Fibroblast of lung (primary cell): Measurements from ENCODE around the gene CACTIN. TPM values are rescaled to one million over a fixed set of nuclear protein-coding genes. Genes with fewer than 3 reads are reported as not detected.

Source experiments
- DNase-seq, 2 donors: peaks; one replicate each; pipeline versions ENCODE4 v3.0.0 to v3.0.0-alpha.2; 2010; ENCODE audit warnings: low read depth in 2 of 2
- H2AFZ ChIP-seq: 2 replicates; pipeline ENCODE4 v1.5.1; 2012; ENCODE audit warnings: low read length, control low read depth, inconsistent platforms
- H3K27ac ChIP-seq: 2 replicates; pipeline ENCODE4 v1.5.1; 2011; ENCODE audit warnings: low read length, control low read depth; ENCODE audit not compliant: insufficient read depth
- H3K27me3 ChIP-seq: 2 replicates; pipeline ENCODE4 v1.5.1; 2011; ENCODE audit warnings: mild to moderate bottlenecking, low read length; ENCODE audit not compliant: control insufficient read depth, insufficient read depth
- H3K36me3 ChIP-seq: 2 replicates; pipeline ENCODE4 v1.5.1; 2011; ENCODE audit warnings: low read length; ENCODE audit not compliant: control insufficient read depth, insufficient read depth
- H3K4me1 ChIP-seq: 2 replicates; pipeline ENCODE4 v1.5.1; 2011; ENCODE audit warnings: low read length; ENCODE audit not compliant: control insufficient read depth, insufficient read depth; ENCODE audit errors: extremely low read depth
- H3K4me2 ChIP-seq: 2 replicates; pipeline ENCODE4 v1.5.1; 2011; ENCODE audit warnings: low read length, control low read depth; ENCODE audit not compliant: insufficient read depth; ENCODE audit errors: extremely low read depth
- H3K4me3 ChIP-seq, 4 experiments: fragments of 200-600 bp in 1 of 4; sonication (generic) in 1 of 4; replicated peaks in 1 of 4; 2 replicates each; pipeline ENCODE4 v1.5.1; 2011 to 2016; ENCODE audit warnings: low read length in 4 of 4, low read depth in 3 of 4, mild to moderate bottlenecking in 3 of 4, control low read depth in 2 of 4, inconsistent platforms in 1 of 4, mixed read lengths in 1 of 4; ENCODE audit not compliant: insufficient read depth in 1 of 4; ENCODE audit errors: control extremely low read depth in 1 of 4
- H3K79me2 ChIP-seq: 2 replicates; pipeline ENCODE4 v1.5.1; 2012; ENCODE audit warnings: mild to moderate bottlenecking, low read length, inconsistent platforms; ENCODE audit not compliant: control insufficient read depth, insufficient read depth
- H3K9ac ChIP-seq: 2 replicates; pipeline ENCODE4 v1.5.1; 2011; ENCODE audit warnings: mild to moderate bottlenecking, low read length, control low read depth; ENCODE audit not compliant: insufficient read depth
- H3K9me3 ChIP-seq: 2 replicates; pipeline ENCODE4 v1.5.1; 2012; ENCODE audit warnings: low read depth, low read length; ENCODE audit not compliant: control insufficient read depth, insufficient read depth
- H4K20me1 ChIP-seq: 2 replicates; pipeline ENCODE4 v1.5.1; 2011; ENCODE audit warnings: low read length; ENCODE audit not compliant: control insufficient read depth, insufficient read depth; ENCODE audit errors: extremely low read depth
- EZH2 ChIP-seq: IDR thresholded peaks from 2 replicates; pipeline ENCODE4 v1.5.1; 2012; ENCODE audit warnings: low read length, control low read depth, mild to moderate bottlenecking; ENCODE audit errors: missing control alignments
- polyA plus RNA-seq, 2 donors: library from polyadenylated mRNA; depleted of rRNA in 1 of 2; stranded (reverse) in 1 of 2; unstranded in 1 of 2; fragments of >200 nt; gene quantifications; 2 replicates each; pipeline ENCODE4 v1.2.1, GENCODE V29; 2011 to 2012; ENCODE audit warnings: missing spikeins in 1 of 2
- total RNA-seq: library from RNA; depleted of rRNA; stranded (reverse); fragments of >200 nt; gene quantifications from 2 replicates; pipeline ENCODE4 v1.2.1, GENCODE V29; 2014
- TF ChIP-seq, protein P1 (sequence below), 2 donors: IDR thresholded peaks in 1 of 2; conservative IDR thresholded peaks in 1 of 2; 1 replicate in 1 of 2; 2 replicates in 1 of 2; pipeline ENCODE4 v1.5.1; 2011 to 2012; ENCODE audit warnings: low read length in 2 of 2, control low read depth in 1 of 2, inconsistent platforms in 1 of 2, low read depth in 1 of 2, mild to moderate bottlenecking in 1 of 2

CACTIN gene
- total and polyA plus RNA-seq, 2 donors (not counting 1 experiment from before 2014, with no cell fraction given) = 6.7 to 19.7 TPM

DNA sequence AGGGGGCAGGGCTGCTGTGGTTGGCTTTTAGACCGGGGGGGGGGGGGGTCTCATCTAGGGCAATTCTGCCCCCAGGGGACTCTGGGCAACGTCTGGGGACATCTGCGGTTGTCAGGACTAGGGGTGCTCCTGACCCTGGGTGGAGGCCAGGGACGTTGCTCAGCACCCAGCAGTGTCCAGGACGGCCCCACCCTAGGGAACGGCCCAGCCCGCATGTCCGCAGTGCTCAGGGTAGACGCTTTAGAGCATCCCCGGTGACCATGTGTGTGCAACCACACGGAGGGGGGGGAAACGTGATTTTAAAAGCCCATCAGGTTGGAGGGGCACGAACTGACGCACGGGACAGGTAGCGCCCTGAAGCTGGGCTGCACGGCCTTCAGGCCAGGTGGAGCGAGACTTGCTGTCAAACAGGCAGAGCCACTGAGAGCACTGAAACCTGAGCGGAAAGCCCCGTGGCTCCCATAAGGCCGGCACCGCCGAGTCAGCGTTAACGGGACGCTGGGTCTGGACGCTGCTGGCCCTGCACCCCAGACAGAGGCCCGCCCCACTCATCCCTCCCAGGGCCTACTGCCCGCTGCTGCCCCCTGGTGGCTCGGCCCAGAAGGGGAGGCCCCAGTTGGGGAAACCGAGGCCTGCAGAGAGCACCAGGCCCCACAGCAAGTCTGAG lies 8.3 kb downstream of the CACTIN start:
- peaks cover 13% of the 10 kb centered on the region for H3K36me3 ChIP-seq

DNA sequence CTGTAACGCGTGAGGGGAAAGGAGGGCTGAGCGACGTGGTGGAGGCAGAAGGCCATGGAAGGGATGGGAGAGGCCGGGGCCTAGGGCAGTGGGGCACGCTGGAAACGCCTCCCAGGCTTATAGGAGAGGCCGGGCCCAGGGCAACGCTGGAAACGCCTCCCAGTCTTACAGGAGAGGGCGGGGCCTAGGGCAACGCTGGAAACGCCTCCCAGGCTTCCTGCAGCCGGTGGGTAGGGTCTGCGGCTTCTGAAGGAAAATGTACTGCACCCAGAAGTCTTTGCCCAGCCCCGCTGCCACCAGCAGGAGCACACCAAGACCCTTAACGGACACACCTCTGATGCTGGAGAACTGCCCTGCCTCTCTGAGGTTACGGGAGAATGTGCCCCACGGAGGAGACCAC lies 9.1 kb downstream of the CACTIN start:
- Histone ChIP-seq H3K4me1 (no peaks in the 10 kb centered on the region), H3K79me2 (no peaks in the 10 kb centered on the region), H3K4me3 (no peak overlapping the region), H3K9ac (no peak overlapping the region), H3K36me3 (peaks cover 15% of the 10 kb centered on the region), H2AFZ (no peak overlapping the region), H3K27ac (no peak overlapping the region), H3K9me3 (no peaks in the 10 kb centered on the region), H3K27me3 (no peaks in the 10 kb centered on the region), H3K4me2 (no peak overlapping the region), H4K20me1 (no peaks in the 10 kb centered on the region)
- DNase-seq = no peak
- TF ChIP-seq EZH2 = no peak
- TF ChIP-seq, protein P1, sequence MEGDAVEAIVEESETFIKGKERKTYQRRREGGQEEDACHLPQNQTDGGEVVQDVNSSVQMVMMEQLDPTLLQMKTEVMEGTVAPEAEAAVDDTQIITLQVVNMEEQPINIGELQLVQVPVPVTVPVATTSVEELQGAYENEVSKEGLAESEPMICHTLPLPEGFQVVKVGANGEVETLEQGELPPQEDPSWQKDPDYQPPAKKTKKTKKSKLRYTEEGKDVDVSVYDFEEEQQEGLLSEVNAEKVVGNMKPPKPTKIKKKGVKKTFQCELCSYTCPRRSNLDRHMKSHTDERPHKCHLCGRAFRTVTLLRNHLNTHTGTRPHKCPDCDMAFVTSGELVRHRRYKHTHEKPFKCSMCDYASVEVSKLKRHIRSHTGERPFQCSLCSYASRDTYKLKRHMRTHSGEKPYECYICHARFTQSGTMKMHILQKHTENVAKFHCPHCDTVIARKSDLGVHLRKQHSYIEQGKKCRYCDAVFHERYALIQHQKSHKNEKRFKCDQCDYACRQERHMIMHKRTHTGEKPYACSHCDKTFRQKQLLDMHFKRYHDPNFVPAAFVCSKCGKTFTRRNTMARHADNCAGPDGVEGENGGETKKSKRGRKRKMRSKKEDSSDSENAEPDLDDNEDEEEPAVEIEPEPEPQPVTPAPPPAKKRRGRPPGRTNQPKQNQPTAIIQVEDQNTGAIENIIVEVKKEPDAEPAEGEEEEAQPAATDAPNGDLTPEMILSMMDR (conservative IDR thresholded peaks at IDR 0.05 in 1 of 2, IDR thresholded peaks at IDR 0.05 in 1 of 2; ENCODE audit: low read depth in 1 of 2, low read length in 2 of 2) = no peak

More for the DNA sequence above, 8.3 kb downstream of the CACTIN start:
- Histone ChIP-seq H3K4me1 (no peaks in the 10 kb centered on the region), H3K4me3 (no peak overlapping the region), H4K20me1 (no peaks in the 10 kb centered on the region), H3K9ac (no peak overlapping the region), H3K79me2 (no peaks in the 10 kb centered on the region), H3K9me3 (no peaks in the 10 kb centered on the region), H3K27ac (no peak overlapping the region), H2AFZ (no peak overlapping the region), H3K27me3 (no peaks in the 10 kb centered on the region), H3K4me2 (no peak overlapping the region)
- TF ChIP-seq, protein P1 (conservative IDR thresholded peaks at IDR 0.05 in 1 of 2, IDR thresholded peaks at IDR 0.05 in 1 of 2; ENCODE audit: low read depth in 1 of 2, low read length in 2 of 2) = peak; percentile 86 to 87
- no peak for TF ChIP-seq EZH2
- DNase-seq = peak; percentile 23 to 63

- Histone ChIP-seq H3K79me2 (no peaks in the 10 kb centered on the region), H2AFZ (no peak overlapping the region), H3K27me3 (no peaks in the 10 kb centered on the region), H3K27ac (no peak overlapping the region), H3K9me3 (no peaks in the 10 kb centered on the region), H3K4me2 (no peak overlapping the region), H3K9ac (no peak overlapping the region), H3K4me1 (no peaks in the 10 kb centered on the region), H3K4me3 (no peak overlapping the region), H4K20me1 (no peaks in the 10 kb centered on the region), H3K36me3 (peaks cover 22% of the 10 kb centered on the region)
- TF ChIP-seq, protein P1 (conservative IDR thresholded peaks at IDR 0.05 in 1 of 2, IDR thresholded peaks at IDR 0.05 in 1 of 2; ENCODE audit: low read depth in 1 of 2, low read length in 2 of 2) = no peak
- TF ChIP-seq EZH2 = no peak
- DNase-seq = no peak
Observed at GRCh38 chr19:3615524-3616135, 11.0 kb downstream of the CACTIN start.
